Psoas muscle (tissue), 8 donors: ENCODE data around the gene KLF17. TPM values are rescaled to one million over a fixed set of nuclear protein-coding genes. Genes with fewer than 3 reads are reported as not detected.
"Not testable (repeated sequence)": the region's sequence is repeated elsewhere in the genome, so short reads cannot be mapped to it uniquely, and the experiment has no call there.

Source experiments
- ATAC-seq, 4 donors: fragments of 200-7000 bp; cut with Tn5 transposase; one replicate each; pipeline ENCODE4 v1.9.1; 2020; ENCODE audit warnings: moderate library complexity in 3 of 4, mild to moderate bottlenecking in 2 of 4
- DNase-seq, 2 donors: peaks; one replicate each; pipeline ENCODE4 v3.0.0-alpha.2; 2020
- H3K27ac ChIP-seq: fragments of 200-600 bp; one replicate; pipeline ENCODE4 v1.8.0; 2022
- H3K27me3 ChIP-seq, 3 donors: fragments of 200-600 bp in 1 of 3; one replicate each; pipeline versions ENCODE4 v1.6.1 to v1.8.0; 2013 to 2022; ENCODE audit warnings: low read length in 2 of 3, mild to moderate bottlenecking in 2 of 3, moderate library complexity in 1 of 3; ENCODE audit not compliant: insufficient read depth in 3 of 3
- H3K36me3 ChIP-seq, 2 donors: fragments of 200-600 bp in 1 of 2; one replicate each; pipeline versions ENCODE4 v1.6.1 to v1.8.0; 2013 to 2022; ENCODE audit warnings: low read depth in 1 of 2, mild to moderate bottlenecking in 1 of 2, moderate library complexity in 1 of 2; ENCODE audit not compliant: insufficient read depth in 1 of 2
- H3K4me1 ChIP-seq: fragments of 200-600 bp; one replicate; pipeline ENCODE4 v1.8.0; 2022
- H3K4me3 ChIP-seq: fragments of 200-600 bp; one replicate; pipeline ENCODE4 v1.8.0; 2022; ENCODE audit warnings: mild to moderate bottlenecking
- H3K9me3 ChIP-seq: fragments of 200-600 bp; one replicate; pipeline ENCODE4 v1.8.0; 2022
- WGBS, 3 donors: extraction: QIAGEN DNeasy Blood & Tissue Kit; methylation state at CpG; one replicate each; pipeline versions ENCODE4 v1.1.6 to v1.1.7; 2013; 5-methylcytosine and 5-hydroxymethylcytosine counted together
- intact Hi-C, 2 donors: fragments of 100-400 bp; cut with DNase I; formaldehyde crosslinking; loops; one replicate each; pipeline versions ENCODE4 v1.11.0 to v1.14.2; 2022
- polyA plus RNA-seq, 3 donors: library from polyadenylated mRNA; stranded (reverse); fragments of 200-250 nt; gene quantifications; one replicate each; pipeline ENCODE4 v1.2.3, GENCODE V29; 2013
- total RNA-seq, 4 donors: library from RNA; stranded (reverse); fragmentation: NEBNext Ultra II Directional in 2 of 4; extraction: Animal tissue kit (Norgen Biotek cat#: 25700) in 2 of 4; gene quantifications; one replicate each; pipeline versions ENCODE4 v1.2.1 to v1.2.4, GENCODE V29; 2021 to 2023
- TF ChIP-seq, protein P1 (sequence below): fragments of 200-600 bp; IDR thresholded peaks from one replicate; pipeline ENCODE4 v1.8.0; 2022; ENCODE audit warnings: antibody characterized with exemption
- donor health status: healthy with polysubstance abuse.
- donor health status: DM: no; HTN: no; CAD: no; lungs with moderate emphysema.
- donor health status: Bipolar disorder and iron deficiency.
- donor health status: healthy.
- donor health status: DM: yes; HTN: yes; CAD: no.
- donor health status: DM: no; HTN: no; CAD: no.
- donor health status: DM: no; HTN: no; CAD: no.
- donor health status: DM: yes; HTN: yes; CAD: no.

Gene KLF17
- total and polyA plus RNA-seq, 7 donors: not detected

GRCh38 chr1:44110916-44111315, 7.7 kb upstream of the KLF17 start:
- 51 to 64% (median 57%) methylated on average over 5 of the region's 5 CpGs for WGBS, 3 donors
- Histone ChIP-seq H3K4me3 (no peak overlapping the region), H3K36me3 (no peaks in the 10 kb centered on the region), H3K4me1 (no peaks in the 10 kb centered on the region), H3K9me3 (no peaks in the 10 kb centered on the region), H3K27me3 (peaks cover 0 to 15% (median 0%) of the 10 kb centered on the region in 3 donors), H3K27ac (no peak overlapping the region)
- no peak for DNase-seq
- TF ChIP-seq, protein P1, sequence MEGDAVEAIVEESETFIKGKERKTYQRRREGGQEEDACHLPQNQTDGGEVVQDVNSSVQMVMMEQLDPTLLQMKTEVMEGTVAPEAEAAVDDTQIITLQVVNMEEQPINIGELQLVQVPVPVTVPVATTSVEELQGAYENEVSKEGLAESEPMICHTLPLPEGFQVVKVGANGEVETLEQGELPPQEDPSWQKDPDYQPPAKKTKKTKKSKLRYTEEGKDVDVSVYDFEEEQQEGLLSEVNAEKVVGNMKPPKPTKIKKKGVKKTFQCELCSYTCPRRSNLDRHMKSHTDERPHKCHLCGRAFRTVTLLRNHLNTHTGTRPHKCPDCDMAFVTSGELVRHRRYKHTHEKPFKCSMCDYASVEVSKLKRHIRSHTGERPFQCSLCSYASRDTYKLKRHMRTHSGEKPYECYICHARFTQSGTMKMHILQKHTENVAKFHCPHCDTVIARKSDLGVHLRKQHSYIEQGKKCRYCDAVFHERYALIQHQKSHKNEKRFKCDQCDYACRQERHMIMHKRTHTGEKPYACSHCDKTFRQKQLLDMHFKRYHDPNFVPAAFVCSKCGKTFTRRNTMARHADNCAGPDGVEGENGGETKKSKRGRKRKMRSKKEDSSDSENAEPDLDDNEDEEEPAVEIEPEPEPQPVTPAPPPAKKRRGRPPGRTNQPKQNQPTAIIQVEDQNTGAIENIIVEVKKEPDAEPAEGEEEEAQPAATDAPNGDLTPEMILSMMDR: no peak
- ATAC-seq: no peak
- intact Hi-C loops: no loop called here

DNA sequence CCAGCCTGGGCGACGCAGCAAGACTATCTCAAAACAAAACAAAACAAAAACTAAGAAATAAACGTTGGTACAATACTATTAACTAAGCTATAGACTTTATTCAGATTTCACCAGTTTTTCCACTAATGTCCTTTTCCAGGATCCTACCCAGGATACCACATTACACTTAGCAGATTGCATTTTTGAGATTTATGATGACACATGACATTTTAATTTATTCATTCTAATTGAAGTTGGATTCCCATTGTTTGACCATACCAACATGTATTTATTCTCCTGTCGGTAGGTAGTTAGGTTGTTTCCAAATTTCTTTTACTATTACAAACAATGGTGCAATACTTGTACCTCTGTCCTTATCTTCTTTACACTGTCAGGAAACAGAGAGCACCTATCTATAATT, 6.8 kb upstream of the KLF17 start:
- no peak overlapping the region for H3K27ac ChIP-seq
- intact Hi-C loops: no loop called here
- no peaks in the 10 kb centered on the region for H3K9me3 ChIP-seq
- no peaks in the 10 kb centered on the region for H3K36me3 ChIP-seq
- H3K4me3 ChIP-seq: no peak overlapping the region
- ATAC-seq: no peak
- TF ChIP-seq, protein P1: no peak
- no peaks in the 10 kb centered on the region for H3K4me1 ChIP-seq
- H3K27me3 ChIP-seq: peaks cover 0 to 5% (median 0%) of the 10 kb centered on the region in 3 donors
- 81 to 84% (median 84%) methylated on average over 4 of the region's 4 CpGs for WGBS, 3 donors
- DNase-seq: no peak

DNA sequence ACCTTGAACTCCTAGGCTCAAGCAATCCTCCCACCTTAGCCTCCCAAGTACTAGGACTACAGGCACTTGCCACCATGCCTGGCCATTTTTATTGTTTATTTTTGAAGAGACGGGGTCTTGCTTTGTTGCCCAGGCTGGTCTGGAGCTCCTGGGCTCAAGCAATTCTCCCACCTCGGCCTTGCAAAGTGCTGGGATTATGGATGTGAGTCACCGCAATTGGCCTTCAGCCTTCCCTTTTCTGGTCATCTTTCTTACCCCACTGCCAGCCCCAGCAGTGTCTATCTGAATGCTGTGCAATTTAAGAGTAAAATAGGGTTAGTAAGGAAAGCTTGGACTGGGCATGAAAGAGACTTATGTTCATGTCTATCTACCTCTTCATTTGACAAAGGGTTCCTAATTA, 6.1 kb upstream of the KLF17 start:
- intact Hi-C loops: no loop called here
- Histone ChIP-seq H3K4me1 (no peaks in the 10 kb centered on the region), H3K27ac (no peak overlapping the region), H3K27me3 (peaks cover 0 to 5% (median 0%) of the 10 kb centered on the region in 3 donors), H3K36me3 (no peaks in the 10 kb centered on the region), H3K9me3 (no peaks in the 10 kb centered on the region), H3K4me3 (no peak overlapping the region)
- 57 to 73% (median 68%) methylated on average over 3 of the region's 3 CpGs for WGBS, 3 donors
- DNase-seq (no peak), ATAC-seq (no peak)
- TF ChIP-seq, protein P1: no peak

DNA sequence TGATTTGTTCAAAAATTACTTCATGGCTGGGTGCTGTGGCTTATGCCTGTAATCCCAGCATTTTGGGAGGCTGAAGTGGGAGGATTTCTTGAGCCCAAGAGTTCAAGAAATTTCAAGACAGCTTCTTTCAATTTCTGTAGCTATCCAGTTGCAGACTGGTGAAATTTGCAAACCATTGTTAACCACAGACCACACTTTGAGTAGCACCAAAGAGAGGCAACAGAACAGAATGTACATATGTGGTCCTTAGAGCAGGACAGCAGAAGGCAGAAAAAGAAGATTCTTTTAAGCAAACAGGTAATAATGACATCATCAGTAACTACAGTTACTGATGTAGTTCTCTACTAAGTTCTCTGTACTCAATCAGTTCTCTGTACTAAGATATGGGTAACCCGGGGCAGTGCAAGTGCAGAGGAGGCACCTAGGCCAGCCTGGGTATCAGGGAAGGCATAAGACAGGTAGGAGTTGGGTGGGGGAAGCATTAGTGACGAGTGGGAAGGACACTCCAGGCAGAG, 5.5 kb upstream of the KLF17 start:
- intact Hi-C loops: no loop called here
- H3K27me3 ChIP-seq: peaks cover 0 to 3% (median 0%) of the 10 kb centered on the region in 3 donors
- TF ChIP-seq, protein P1: no peak
- H3K4me1 ChIP-seq: no peaks in the 10 kb centered on the region
- WGBS, 3 donors: 71 to 78% (median 72%) methylated on average over 2 of the region's 2 CpGs
- no peak for ATAC-seq
- no peaks in the 10 kb centered on the region for H3K9me3 ChIP-seq
- no peak for DNase-seq
- no peak overlapping the region for H3K4me3 ChIP-seq
- no peak overlapping the region for H3K27ac ChIP-seq
- H3K36me3 ChIP-seq: no peaks in the 10 kb centered on the region

DNA sequence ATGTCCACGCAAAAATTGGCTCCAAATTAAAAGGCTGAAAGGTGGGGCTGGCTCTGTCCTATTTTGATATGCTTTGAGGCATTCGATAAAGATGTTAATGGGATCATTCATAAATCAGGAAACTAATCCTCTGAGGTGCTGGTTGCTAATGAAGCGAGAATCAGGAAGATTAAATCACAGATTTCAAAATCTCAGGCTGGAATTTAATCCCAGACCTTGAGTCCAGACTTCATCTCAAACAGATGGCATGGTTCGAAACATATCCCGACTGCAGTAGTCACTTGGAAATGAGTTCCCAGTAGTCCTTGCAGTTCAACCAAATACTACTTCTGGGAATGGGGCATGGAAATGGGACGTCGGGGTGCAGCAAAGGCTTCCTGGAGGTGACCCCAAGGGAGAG, 4.5 kb upstream of the KLF17 start:
- Histone ChIP-seq H3K9me3 (no peaks in the 10 kb centered on the region), H3K27me3 (no peaks in the 10 kb centered on the region), H3K4me3 (no peak overlapping the region), H3K36me3 (no peaks in the 10 kb centered on the region), H3K27ac (no peak overlapping the region), H3K4me1 (no peaks in the 10 kb centered on the region)
- no peak for ATAC-seq
- DNase-seq: no peak
- 63 to 68% (median 64%) methylated on average over 7 of the region's 7 CpGs for WGBS, 3 donors
- TF ChIP-seq, protein P1: no peak
- intact Hi-C loops: no loop called here

DNA sequence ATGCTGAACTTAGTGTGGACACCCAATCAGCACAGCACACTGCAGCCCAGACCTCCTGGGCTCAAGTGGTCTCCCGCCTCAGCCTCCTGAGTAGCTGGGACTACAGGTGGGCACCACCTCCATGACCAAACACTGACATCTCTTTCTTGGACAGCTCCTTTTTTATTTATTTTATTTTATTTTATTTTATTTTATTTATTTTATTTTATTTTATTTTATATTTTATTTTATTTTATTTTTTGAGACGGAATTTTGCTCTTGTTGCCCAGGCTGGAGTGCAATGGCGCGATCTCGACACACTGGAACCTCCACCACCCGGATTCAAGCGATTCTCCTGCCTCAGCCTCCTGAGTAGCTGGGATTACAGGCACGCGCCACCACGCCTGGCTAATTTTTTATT, 1.3 kb upstream of the KLF17 start:
- H3K27ac ChIP-seq, H3K36me3 ChIP-seq, H3K9me3 ChIP-seq, intact Hi-C loops, ATAC-seq, DNase-seq, H3K4me3 ChIP-seq, H3K4me1 ChIP-seq, H3K27me3 ChIP-seq: not testable (repeated sequence)
- 97 to 98% (median 97%) methylated on average over 10 of the region's 10 CpGs for WGBS, 3 donors
